Mesodermal cell (in vitro differentiated cells): Measurements from ENCODE around the gene DZIP1L.
A peak's percentile ranks its signal among the peaks of the same experiment; 100 is the strongest.

ENCODE experiments used
- H3K27ac ChIP-seq: 2 replicates; pipeline ENCODE4 v1.7.0; 2013; ENCODE audit warnings: mild to moderate bottlenecking, low read depth, low read length, moderate library complexity; ENCODE audit not compliant: severe bottlenecking
- H3K36me3 ChIP-seq: 2 replicates; pipeline ENCODE4 v1.7.1; 2013; ENCODE audit warnings: mild to moderate bottlenecking, low read length, moderate library complexity; ENCODE audit not compliant: control insufficient read depth, insufficient read depth
- H3K4me1 ChIP-seq: one replicate; pipeline ENCODE4 v1.7.1; 2013; ENCODE audit warnings: mild to moderate bottlenecking, low read length; ENCODE audit not compliant: insufficient read depth, control insufficient read depth, poor library complexity, severe bottlenecking
- H3K4me3 ChIP-seq: 2 replicates; pipeline ENCODE4 v1.7.0; 2013; ENCODE audit warnings: low read length, control low read depth, mild to moderate bottlenecking; ENCODE audit not compliant: insufficient read depth, poor library complexity, severe bottlenecking; ENCODE audit errors: extremely low read depth
- H3K9me3 ChIP-seq: 2 replicates; pipeline ENCODE4 v1.7.1; 2013; ENCODE audit warnings: mild to moderate bottlenecking, low read length, moderate library complexity; ENCODE audit not compliant: control insufficient read depth
- WGBS, 2 experiments: methylation state at CpG; one replicate each; pipeline ENCODE4 v1.1.5; 2013; ENCODE audit warnings: missing lambda C conversion rate in 2 of 2; ENCODE audit not compliant: insufficient coverage in 2 of 2; 5-methylcytosine and 5-hydroxymethylcytosine counted together

The DZIP1L gene

GRCh38 chr3:138084196-138084595 lies 31.2 kb downstream of the DZIP1L start:
- Histone ChIP-seq H3K27ac (no peak overlapping the region), H3K36me3 (peaks cover 71% of the 10 kb centered on the region), H3K4me1 (peaks cover 38% of the 10 kb centered on the region), H3K4me3 (no peak overlapping the region), H3K9me3 (peaks cover 7% of the 10 kb centered on the region)

DNA sequence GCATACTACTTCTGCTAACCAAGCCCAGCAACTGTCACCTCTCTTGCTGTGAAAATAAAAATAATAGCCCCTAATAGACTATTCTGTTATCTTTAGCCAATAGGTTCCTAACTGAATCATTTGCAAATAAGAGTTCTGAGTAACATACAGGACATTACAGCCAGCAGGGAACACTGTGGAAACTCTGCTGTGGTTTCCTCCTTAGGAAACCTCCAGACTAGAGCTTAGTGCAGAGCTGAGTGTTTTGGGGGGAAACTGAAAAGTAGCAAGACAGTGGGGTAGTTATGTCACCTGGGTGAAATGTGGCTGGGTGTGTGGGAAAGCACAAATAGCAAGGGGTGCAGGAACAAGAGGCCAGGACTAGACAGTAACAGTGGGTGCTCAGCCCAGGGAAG lies 32.4 kb downstream of the DZIP1L start:
- Histone ChIP-seq H3K36me3 (peaks cover 66% of the 10 kb centered on the region), H3K4me3 (no peak overlapping the region)

DNA sequence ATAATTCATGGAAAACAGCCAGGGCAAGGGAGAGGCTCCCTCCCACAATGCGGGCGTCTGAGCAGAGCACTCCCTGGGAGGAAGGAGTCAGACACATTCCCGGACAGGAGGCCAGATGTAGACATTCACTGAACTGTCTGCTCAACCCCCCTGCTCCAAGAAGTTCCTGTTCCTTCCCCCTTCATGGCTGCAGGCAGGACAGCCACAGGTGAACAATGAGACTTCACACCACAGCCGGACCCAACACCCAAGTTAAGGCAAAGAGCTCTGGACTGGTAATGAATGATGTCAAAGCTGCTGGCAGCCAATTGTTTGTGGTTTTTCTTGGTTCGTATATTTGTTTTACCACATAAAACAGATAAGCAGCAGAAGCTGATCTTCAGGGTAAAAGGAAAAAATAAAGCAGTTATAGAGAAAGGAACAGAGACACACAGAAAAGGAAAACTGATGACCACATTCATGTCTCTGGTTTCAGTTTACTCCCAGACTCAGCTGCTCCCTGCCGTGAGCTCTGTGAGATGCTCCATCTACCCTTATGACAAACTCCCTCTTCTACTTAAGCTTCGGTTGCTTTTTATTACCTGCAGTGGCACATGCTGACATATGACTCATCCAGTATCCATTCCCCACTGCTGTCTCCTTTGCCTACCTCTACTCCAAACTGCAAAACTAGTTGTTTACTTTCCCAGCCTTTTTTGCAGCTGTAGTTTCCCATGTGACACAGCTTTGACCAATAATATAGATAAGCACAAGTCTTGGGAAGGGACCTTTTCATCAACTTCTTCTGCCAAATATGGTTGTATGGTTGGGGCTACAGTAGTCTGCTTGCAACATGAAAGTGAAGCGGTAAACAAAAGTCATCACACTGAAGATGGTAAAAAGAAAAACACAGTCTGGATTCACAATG lies 33.1 kb downstream of the DZIP1L start:
- H3K27ac ChIP-seq: peak overlapping the region; percentile 68
- WGBS, 2 experiments: 78 to 92% methylated on average over 4 to 5 of the region's 8 CpGs
- peaks cover 7% of the 10 kb centered on the region for H3K9me3 ChIP-seq
- peaks cover 51% of the 10 kb centered on the region for H3K4me1 ChIP-seq
- no peak overlapping the region for H3K4me3 ChIP-seq
- peaks cover 66% of the 10 kb centered on the region for H3K36me3 ChIP-seq

More for the DNA sequence above, 32.4 kb downstream of the DZIP1L start:
- Histone ChIP-seq H3K27ac (peak overlapping the region; percentile 43), H3K9me3 (peaks cover 7% of the 10 kb centered on the region), H3K4me1 (peaks cover 50% of the 10 kb centered on the region)

GRCh38 chr3:138081371-138082084 lies 33.9 kb downstream of the DZIP1L start:
- Histone ChIP-seq H3K4me1 (peaks cover 51% of the 10 kb centered on the region), H3K4me3 (no peak overlapping the region), H3K27ac (peak overlapping the region; percentile 68), H3K36me3 (peaks cover 67% of the 10 kb centered on the region), H3K9me3 (peaks cover 3% of the 10 kb centered on the region)
- whole genome bisulfite sequencing, 2 experiments: 96 to 100% methylated on average over 4 to 5 of the region's 5 CpGs

GRCh38 chr3:138079901-138080300 lies 35.5 kb downstream of the DZIP1L start:
- no peaks in the 10 kb centered on the region for H3K9me3 ChIP-seq
- no peak overlapping the region for H3K4me3 ChIP-seq
- no peak overlapping the region for H3K27ac ChIP-seq
- 84 to 91% methylated on average over 5 of the region's 5 CpGs for WGBS, 2 experiments
- H3K4me1 ChIP-seq: peaks cover 51% of the 10 kb centered on the region
- peaks cover 75% of the 10 kb centered on the region for H3K36me3 ChIP-seq

DNA sequence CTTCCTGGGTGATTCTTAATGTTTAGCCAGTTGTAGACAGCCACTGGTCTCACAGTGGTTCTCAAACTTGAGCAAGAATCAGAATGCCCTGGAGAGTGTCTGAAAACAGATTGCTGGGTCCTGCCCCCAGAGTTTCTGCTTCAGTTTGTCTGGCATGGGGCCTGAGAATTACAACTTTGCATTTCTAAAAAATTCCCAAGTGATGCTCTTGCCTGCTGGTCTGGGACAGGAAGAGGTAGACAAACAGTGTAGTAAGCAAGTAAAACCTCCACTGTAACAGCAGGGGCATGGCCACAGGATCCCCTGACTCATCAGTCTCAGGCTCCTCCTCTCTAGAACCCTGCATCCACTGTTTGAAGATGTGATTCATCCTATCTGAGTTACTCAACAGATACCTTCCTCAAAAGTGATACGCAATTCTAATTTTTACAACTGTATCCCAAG lies 36.5 kb downstream of the DZIP1L start:
- Histone ChIP-seq H3K36me3 (peaks cover 68% of the 10 kb centered on the region), H3K4me3 (no peak overlapping the region), H3K4me1 (peaks cover 46% of the 10 kb centered on the region), H3K27ac (peak overlapping the region; percentile 4), H3K9me3 (no peaks in the 10 kb centered on the region)
- WGBS, 2 experiments: 0% methylated on average over 1 of the region's 1 CpG; no CpG with 5 or more reads in 1 of the 2 experiments

GRCh38 chr3:138078096-138078495 lies 37.3 kb downstream of the DZIP1L start:
- Histone ChIP-seq H3K4me1 (peaks cover 38% of the 10 kb centered on the region), H3K4me3 (no peak overlapping the region), H3K27ac (no peak overlapping the region), H3K36me3 (peaks cover 66% of the 10 kb centered on the region), H3K9me3 (no peaks in the 10 kb centered on the region)
- 100% methylated on average over 1 to 2 of the region's 4 CpGs for WGBS, 2 experiments

DNA sequence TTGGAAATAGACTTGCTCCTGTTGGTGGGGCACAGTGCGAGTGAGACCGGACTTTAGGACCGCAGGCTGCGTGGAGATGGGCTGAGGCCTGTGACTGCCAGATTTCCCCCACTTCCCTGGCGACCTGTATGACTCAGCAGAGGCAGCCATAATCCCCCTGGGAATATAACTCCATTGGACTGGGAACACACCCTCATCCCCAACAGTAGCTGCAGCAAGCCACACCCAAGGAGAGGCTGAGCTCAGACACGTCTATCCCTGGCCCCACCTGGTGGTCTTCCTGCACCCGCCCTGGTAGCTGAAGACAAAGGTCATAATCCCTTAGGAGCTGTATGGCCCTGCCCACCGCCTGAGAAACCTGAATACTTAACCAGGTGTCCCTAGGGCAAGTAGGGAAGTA lies 42.6 kb downstream of the DZIP1L start:
- H3K9me3 ChIP-seq: no peaks in the 10 kb centered on the region
- no peaks in the 10 kb centered on the region for H3K4me1 ChIP-seq
- H3K4me3 ChIP-seq: no peak overlapping the region
- H3K27ac ChIP-seq: no peak overlapping the region
- peaks cover 69% of the 10 kb centered on the region for H3K36me3 ChIP-seq
- WGBS, 2 experiments: 88 to 92% methylated on average over 7 to 8 of the region's 8 CpGs

GRCh38 chr3:138070006-138070405 lies 45.4 kb downstream of the DZIP1L start:
- Histone ChIP-seq H3K4me3 (no peak overlapping the region), H3K36me3 (peaks cover 72% of the 10 kb centered on the region), H3K27ac (no peak overlapping the region), H3K4me1 (no peaks in the 10 kb centered on the region), H3K9me3 (no peaks in the 10 kb centered on the region)
- 100% methylated on average over 1 to 2 of the region's 4 CpGs for WGBS, 2 experiments

GRCh38 chr3:138068579-138069174 lies 46.7 kb downstream of the DZIP1L start:
- no peaks in the 10 kb centered on the region for H3K4me1 ChIP-seq
- H3K36me3 ChIP-seq: peaks cover 81% of the 10 kb centered on the region
- no peak overlapping the region for H3K27ac ChIP-seq
- H3K4me3 ChIP-seq: no peak overlapping the region
- no peaks in the 10 kb centered on the region for H3K9me3 ChIP-seq
- WGBS, 2 experiments: 46 to 50% methylated on average over 12 of the region's 14 CpGs
